ENCODE measurements around the gene RAPGEF2.

RAPGEF2 gene

GRCh38 chr4:159163521-159163920, 60.6 kb downstream of the RAPGEF2 start:
- no peak overlapping the region for H3K4me3 Mint-ChIP-seq
- peaks cover 6% of the 10 kb centered on the region for H3K9me3 Mint-ChIP-seq
- H3K4me1 Mint-ChIP-seq: peaks cover 36% of the 10 kb centered on the region

GRCh38 chr4:159169404-159170302, 66.8 kb downstream of the RAPGEF2 start:
- Mint-ChIP-seq H3K36me3 (ENCODE audit: low read depth) (peaks cover 10% of the 10 kb centered on the region), H3K9me3 (peaks cover 6% of the 10 kb centered on the region), H3K27ac (no peak overlapping the region), H3K4me3 (no peak overlapping the region), H3K27me3 (ENCODE audit: low read depth) (no peaks in the 10 kb centered on the region), H3K4me1 (peaks cover 18% of the 10 kb centered on the region)
- no peak for TF ChIP-seq CTCF (IDR thresholded peaks at IDR 0.05; ENCODE audit: unreplicated experiment in 3 of 3)

More at GRCh38 chr4:159163521-159163920, 60.6 kb downstream of the RAPGEF2 start:
- H3K27me3 Mint-ChIP-seq (ENCODE audit: low read depth): no peaks in the 10 kb centered on the region
- H3K36me3 Mint-ChIP-seq (ENCODE audit: low read depth): peaks cover 10% of the 10 kb centered on the region
- no peak for TF ChIP-seq CTCF (IDR thresholded peaks at IDR 0.05; ENCODE audit: unreplicated experiment in 3 of 3)
- H3K27ac Mint-ChIP-seq: peak overlapping the region in 2 of 3 experiments; percentile 42 to 71

GRCh38 chr4:159171287-159171686, 68.4 kb downstream of the RAPGEF2 start:
- Mint-ChIP-seq H3K4me1 (peaks cover 21% of the 10 kb centered on the region), H3K27me3 (ENCODE audit: low read depth) (no peaks in the 10 kb centered on the region), H3K36me3 (ENCODE audit: low read depth) (peaks cover 10% of the 10 kb centered on the region), H3K9me3 (peaks cover 6% of the 10 kb centered on the region), H3K4me3 (no peak overlapping the region), H3K27ac (no peak overlapping the region)
- TF ChIP-seq CTCF (IDR thresholded peaks at IDR 0.05; ENCODE audit: unreplicated experiment in 3 of 3): no peak

GRCh38 chr4:159173886-159174285, 71.0 kb downstream of the RAPGEF2 start:
- TF ChIP-seq CTCF (IDR thresholded peaks at IDR 0.05; ENCODE audit: unreplicated experiment in 3 of 3): no peak
- Mint-ChIP-seq H3K27ac (peak overlapping the region in 1 of 3 experiments; percentile 46), H3K4me1 (peaks cover 27% of the 10 kb centered on the region), H3K9me3 (no peaks in the 10 kb centered on the region), H3K27me3 (ENCODE audit: low read depth) (no peaks in the 10 kb centered on the region), H3K4me3 (peak overlapping the region in 1 of 3 experiments; percentile 24), H3K36me3 (ENCODE audit: low read depth) (no peaks in the 10 kb centered on the region)

GRCh38 chr4:159174645-159175084, 71.8 kb downstream of the RAPGEF2 start:
- peaks cover 35% of the 10 kb centered on the region for H3K4me1 Mint-ChIP-seq
- TF ChIP-seq CTCF (IDR thresholded peaks at IDR 0.05; ENCODE audit: unreplicated experiment in 3 of 3): no peak
- no peak overlapping the region for H3K4me3 Mint-ChIP-seq
- no peak overlapping the region for H3K27ac Mint-ChIP-seq
- no peaks in the 10 kb centered on the region for H3K36me3 Mint-ChIP-seq (ENCODE audit: low read depth)
- no peaks in the 10 kb centered on the region for H3K9me3 Mint-ChIP-seq
- no peaks in the 10 kb centered on the region for H3K27me3 Mint-ChIP-seq (ENCODE audit: low read depth)
